Measurements from ENCODE around the gene ERBB2.
A peak's percentile ranks its signal among the peaks of the same experiment; 100 is the strongest.

ERBB2 gene

DNA sequence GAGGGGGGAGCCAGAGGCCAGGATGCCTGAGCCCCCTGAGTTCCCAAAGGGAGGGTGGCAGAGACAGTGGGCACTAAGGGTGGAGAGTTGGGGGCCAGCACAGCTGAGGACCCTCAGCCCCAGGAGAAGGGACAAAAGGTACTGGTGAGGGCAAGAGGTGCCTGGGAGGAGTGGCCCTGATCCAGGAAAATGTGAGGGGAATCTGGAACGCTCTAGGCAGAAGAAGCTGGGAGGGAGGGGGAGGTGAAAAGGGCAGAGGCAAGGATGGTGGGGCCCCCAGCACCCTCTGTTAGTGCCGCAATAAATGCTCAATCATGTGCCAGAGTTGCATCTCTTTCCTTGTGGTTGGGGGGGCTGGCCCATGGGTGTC is 33.6 kb upstream of the ERBB2 start:
- DNase-seq: no peak

GRCh38 chr17:39666601-39667261 is 33.1 kb upstream of the ERBB2 start:
- no peak for DNase-seq

- DNase-seq: no peak
These were observed 32.5 kb upstream of the ERBB2 start for GRCh38 chr17:39667262-39667944.

- peak; percentile 27 for DNase-seq
These were observed 31.6 kb upstream of the ERBB2 start, which contains the start of gene PNMT for GRCh38 chr17:39667945-39668924. Gene PNMT (plus strand): TSS chr17:39668453. CDS start chr17:39668476, 23 bp downstream.

DNA sequence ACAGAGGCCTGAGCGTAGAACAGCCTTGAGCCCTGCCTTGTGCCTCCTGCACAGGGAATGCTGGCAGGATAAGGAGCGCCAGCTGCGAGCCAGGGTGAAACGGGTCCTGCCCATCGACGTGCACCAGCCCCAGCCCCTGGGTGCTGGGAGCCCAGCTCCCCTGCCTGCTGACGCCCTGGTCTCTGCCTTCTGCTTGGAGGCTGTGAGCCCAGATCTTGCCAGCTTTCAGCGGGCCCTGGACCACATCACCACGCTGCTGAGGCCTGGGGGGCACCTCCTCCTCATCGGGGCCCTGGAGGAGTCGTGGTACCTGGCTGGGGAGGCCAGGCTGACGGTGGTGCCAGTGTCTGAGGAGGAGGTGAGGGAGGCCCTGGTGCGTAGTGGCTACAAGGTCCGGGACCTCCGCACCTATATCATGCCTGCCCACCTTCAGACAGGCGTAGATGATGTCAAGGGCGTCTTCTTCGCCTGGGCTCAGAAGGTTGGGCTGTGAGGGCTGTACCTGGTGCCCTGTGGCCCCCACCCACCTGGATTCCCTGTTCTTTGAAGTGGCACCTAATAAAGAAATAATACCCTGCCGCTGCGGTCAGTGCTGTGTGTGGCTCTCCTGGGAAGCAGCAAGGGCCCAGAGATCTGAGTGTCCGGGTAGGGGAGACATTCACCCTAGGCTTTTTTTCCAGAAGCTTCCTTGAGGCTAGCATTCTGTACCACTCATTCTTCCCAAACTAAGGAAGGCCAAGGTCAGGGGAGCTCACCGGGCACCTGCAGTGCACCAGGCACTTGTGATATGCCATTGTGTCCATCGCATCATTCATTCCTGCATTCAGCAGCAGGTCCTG is 29.7 kb upstream of the ERBB2 start:
- DNase-seq: no peak

- no peak for DNase-seq
These were observed 29.1 kb upstream of the ERBB2 start for GRCh38 chr17:39670746-39671145.

GRCh38 chr17:39671651-39672521 is 28.0 kb upstream of the ERBB2 start:
- DNase-seq: no peak

DNA sequence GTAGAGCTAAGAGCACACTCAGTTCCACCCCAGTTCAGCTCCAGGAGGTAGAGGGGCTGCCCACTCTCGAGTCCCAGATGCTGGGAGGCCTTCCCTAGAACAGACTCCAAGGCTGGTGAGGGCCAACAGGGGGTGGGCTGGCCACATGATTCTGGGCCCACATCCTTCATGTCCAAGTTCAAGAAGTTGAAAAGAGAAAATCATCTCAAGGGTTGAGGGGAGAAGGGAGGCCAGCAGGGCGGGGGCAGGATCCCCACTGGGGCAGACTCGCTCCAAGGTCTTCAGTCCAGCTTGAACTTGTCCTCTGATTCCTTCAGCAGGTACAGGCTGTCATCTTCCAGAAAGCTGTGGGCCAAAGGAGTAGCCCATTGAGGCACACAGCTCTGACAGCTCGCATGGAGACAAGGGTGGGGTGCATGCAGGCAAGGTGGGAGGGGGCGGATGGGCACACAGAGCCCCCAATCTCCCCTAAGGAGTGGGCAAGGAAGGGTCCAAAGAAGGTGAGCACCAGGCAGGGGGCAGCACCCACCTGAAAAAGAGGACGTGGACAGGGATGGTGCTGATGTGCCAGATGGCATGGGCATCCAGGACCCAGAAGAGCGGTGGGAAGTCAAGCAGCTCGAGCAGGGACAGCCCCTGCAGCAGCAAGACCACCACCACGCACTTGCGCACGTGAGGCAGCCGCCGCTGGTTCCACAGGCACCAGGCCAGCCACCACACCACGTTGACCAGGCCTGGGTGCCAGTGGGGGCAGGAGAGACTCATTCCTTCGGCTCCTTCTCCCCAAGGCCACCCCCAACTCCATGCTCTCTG is 27.1 kb upstream of the ERBB2 start:
- DNase-seq: no peak

DNA sequence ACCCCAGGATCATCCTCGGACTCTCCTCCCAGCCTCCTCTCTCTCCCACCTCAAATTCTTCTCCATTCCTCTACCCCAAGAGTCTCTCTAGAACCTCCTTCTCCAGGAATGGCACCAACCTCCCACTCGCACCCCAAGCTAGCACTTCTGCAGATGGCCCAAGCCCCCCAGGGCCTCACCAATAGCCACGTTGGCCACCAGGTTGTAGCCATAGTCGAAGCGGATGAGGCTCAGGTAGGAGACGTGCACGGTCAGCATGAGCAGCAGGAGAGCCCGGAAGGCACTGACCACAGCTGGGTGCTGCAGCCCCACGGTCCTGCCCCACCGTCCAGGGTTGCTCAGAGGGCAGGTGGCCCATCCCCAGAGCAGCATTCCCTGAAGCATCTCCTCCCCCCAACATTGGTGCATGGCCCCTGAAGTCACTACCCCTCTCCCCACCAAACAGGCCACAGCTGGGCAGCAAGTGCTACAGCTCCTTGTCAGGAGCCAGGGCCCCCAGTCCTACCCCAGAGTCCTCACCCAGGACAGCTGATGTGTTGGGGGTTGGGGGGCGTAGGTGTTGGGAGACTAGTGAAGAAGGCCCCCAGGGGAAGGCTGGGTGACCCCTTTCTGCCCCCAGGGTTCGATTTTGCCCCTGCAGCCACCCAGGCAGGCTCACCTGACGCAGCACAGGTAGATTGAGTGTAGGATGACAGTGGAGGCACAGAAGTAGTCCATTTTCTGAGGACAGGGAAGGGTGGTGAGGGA is 26.4 kb upstream of the ERBB2 start:
- no peak for DNase-seq

GRCh38 chr17:39674179-39674578 is 25.7 kb upstream of the ERBB2 start:
- no peak for DNase-seq

DNA sequence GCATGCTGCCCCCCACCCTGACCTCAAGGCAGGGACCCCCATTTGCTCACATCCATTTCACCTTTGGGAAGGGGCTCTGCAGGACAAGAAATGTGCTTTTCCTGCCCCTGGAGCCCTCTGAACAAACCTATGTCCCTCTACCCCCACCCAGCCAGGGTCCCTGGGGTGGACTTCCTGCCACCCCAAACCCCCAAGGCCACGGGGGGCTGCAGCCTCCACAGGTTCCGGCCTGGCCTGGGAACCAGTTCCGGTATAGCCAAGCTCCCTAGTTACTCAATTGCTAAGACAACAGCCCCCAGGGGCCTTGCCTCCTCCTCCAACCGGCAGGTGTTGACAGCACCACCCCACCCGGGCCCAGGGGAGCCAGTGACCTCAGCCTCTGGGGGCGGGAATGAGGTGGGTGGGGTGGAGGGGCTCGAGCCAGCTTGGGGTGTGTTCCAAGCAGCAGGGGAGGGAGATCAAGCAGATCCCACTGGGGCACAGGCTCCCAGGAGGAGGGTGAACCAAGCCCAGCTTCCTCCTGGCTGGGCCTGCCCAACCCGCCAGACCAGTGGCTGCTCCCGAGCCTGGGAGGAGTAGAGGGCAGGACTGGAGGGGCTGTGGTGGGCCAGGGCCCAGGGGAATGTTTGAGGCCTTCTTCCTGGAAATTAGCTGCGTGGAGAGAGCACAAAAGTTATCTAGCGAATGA is 25.0 kb upstream of the ERBB2 start:
- no peak for DNase-seq

DNA sequence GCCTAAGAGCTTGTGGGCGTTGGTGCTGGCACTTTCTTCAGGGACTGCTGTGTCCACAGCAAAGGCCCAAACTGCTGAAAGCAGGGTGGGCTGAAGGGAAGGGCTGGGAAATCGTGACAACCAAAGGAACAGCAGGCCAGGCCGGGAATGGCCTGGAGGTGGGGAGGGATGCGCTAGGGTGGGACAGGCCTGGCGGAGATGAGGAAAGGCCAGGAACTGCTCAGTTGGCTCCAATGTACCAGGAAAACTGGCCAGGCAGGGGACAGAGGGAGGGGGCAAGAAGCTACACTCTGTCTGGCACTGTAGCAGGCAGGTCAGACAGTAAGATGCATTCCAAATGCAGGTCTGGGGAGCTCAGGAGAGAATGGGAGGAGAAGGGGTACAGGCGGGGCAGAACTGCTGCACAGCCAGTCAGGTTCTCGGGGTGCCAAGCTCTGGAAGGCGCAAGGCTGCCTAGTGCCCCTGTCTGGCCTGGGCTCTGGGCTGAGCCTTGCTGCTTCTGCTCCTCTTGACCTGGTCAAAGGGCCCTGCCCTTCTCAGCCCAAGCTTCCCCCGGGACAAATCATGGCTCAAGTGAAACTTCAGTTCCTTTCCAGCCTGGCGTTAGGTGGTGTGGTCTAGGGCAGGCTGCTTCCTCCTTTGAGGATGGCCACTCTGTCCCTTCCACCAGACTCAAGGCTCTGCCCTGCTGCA is 24.3 kb upstream of the ERBB2 start:
- DNase-seq: no peak

GRCh38 chr17:39676198-39676819 is 23.6 kb upstream of the ERBB2 start:
- peak; percentile 34 for DNase-seq

- no peak for DNase-seq
These were observed 22.8 kb upstream of the ERBB2 start for GRCh38 chr17:39677072-39677471.

DNA sequence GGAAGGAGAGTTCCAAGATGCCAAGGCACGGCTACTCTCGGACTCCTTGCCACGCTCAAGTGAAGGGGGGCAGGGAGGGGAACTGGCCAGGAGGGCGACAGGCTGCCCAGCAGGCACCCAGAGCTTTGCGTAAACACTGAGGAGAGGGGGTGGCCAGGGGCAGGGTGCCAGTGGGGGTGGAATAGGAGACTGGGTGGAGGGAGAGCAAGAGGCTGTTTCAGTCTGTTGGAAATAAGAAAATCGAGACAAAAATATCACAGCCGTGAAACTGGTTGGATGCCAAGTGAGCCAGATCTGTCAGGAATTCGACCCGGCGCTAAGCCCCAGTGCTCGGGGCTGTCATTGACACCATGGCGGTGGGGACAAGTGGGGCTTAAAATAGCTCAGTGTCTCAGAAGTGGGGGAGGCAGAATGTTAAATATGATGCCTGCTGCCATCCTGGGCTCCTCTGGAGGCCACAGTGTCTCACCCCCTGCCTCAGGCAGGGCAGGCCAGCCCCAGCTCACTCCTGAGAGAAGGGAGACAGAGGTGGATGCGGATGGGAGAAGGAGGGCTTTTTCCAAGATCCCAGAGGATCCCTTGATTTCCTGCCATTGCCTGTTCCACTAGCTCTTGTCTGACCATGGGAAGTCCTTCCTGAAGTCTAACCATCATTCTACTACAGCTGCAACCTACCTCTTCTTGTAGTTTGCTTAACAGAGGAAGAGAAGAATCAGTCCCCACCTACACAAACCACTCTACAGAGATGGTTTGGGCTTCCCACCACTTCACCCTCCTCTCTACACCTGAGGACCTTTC is 22.1 kb upstream of the ERBB2 start:
- DNase-seq: peak; percentile 18

DNA sequence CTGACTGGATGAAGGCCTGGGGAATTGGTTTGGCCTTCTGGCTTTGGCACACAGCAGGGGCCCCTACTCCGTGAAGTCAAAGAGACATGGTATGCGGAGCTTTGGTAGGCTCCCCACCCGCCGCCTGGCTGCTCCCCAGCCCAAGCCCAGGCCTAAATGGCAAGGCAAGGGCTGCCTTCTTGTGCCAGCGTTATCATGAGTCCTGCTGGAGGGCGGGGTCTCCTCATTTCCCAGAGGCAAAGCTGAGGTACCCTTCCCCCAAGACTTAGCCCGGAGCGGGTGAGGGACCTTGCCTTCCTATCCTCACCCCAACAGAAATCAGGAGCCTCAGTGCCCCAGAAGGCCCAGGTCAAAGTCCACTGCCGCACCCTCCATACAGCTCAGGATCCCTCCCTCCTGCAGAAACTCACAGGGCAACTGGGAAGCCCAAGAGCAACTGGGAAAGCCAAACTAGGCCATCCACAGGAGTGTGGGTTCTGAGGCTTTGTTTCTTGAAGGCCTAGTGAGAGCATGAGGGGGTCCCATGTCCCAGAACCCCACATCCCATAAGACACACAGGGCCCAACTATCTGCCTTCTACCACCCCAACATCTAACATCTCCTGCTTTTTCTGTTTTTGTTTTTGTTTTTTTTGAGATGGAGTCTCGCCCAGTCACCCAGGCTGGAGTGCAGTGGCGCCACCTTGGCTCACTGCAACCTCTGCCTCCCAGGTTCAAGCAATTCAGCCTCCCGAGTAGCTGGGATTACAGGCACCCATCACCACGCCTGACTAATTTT is 21.3 kb upstream of the ERBB2 start:
- no peak for DNase-seq
